ENCODE data around the gene GNAT2.

- TF ChIP-seq CBX5 (IDR thresholded peaks at IDR 0.05; ENCODE audit: low read depth), result no peak
- no peak for TF ChIP-seq POLR2AphosphoS5 (IDR thresholded peaks at IDR 0.05; ENCODE audit: low read length)
- no peak for TF ChIP-seq BMI1 (IDR thresholded peaks at IDR 0.05; ENCODE audit: borderline replicate concordance)
- TF ChIP-seq, protein P1, sequence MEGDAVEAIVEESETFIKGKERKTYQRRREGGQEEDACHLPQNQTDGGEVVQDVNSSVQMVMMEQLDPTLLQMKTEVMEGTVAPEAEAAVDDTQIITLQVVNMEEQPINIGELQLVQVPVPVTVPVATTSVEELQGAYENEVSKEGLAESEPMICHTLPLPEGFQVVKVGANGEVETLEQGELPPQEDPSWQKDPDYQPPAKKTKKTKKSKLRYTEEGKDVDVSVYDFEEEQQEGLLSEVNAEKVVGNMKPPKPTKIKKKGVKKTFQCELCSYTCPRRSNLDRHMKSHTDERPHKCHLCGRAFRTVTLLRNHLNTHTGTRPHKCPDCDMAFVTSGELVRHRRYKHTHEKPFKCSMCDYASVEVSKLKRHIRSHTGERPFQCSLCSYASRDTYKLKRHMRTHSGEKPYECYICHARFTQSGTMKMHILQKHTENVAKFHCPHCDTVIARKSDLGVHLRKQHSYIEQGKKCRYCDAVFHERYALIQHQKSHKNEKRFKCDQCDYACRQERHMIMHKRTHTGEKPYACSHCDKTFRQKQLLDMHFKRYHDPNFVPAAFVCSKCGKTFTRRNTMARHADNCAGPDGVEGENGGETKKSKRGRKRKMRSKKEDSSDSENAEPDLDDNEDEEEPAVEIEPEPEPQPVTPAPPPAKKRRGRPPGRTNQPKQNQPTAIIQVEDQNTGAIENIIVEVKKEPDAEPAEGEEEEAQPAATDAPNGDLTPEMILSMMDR (IDR thresholded peaks at IDR 0.05 in 2 of 3, conservative IDR thresholded peaks at IDR 0.05 in 1 of 3; ENCODE audit: control insufficient read depth in 2 of 3, extremely low read depth in 1 of 3, insufficient read depth in 1 of 3, low read depth in 3 of 3, low read length in 3 of 3), result no peak
- no peak for TF ChIP-seq POLR2A (IDR thresholded peaks at IDR 0.05; ENCODE audit: low read depth, low read length)
Observed at GRCh38 chr1:109639841-109640184, 20.4 kb upstream of the GNAT2 start.

Data from GM12878 (cell line).